Erythroblast (primary cell): Measurements from ENCODE around the gene CARTPT.

ENCODE experiments used
- GATA1 ChIP-seq: IDR thresholded peaks from 2 replicates; pipeline ENCODE4 v1.6.1; 2011; ENCODE audit warnings: low read depth, mild to moderate bottlenecking, control low read depth, low read length, moderate library complexity
- POLR2A ChIP-seq: IDR thresholded peaks from 2 replicates; pipeline ENCODE4 v1.6.1; 2011; ENCODE audit warnings: mild to moderate bottlenecking, low read length

DNA sequence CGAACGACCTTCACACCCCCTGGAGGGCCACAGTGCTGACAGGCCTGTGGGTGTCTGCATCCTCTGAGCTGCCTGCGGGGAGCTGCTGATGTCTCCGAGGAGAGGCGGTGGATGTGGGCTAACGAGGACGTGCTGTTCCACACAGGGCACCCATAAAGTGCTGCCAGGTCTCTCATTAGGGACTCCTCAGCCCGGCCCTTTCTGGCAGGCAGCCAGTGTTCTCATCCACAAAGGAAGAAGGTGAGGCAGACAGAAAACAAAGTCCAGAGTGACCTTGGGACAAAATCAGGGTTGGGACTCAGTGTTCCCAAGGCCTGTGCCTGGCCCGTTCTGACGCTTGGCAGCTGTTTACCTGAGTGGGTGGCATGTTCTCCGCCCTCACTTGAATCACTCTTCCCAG lies 29.3 kb downstream of the CARTPT start:
- TF ChIP-seq POLR2A (no peak), GATA1 (no peak)
